K562 (cell line): ENCODE results near the gene IKZF4. TPM values are rescaled to one million over a fixed set of nuclear protein-coding genes. Genes with fewer than 3 reads are reported as not detected.
"Not testable (repeated sequence)": the region's sequence is repeated elsewhere in the genome, so short reads cannot be mapped to it uniquely, and the experiment has no call there.

Source experiments
- ATAC-seq: fragments of 200-7000 bp; cut with Tn5 transposase; 3 replicates; pipeline ENCODE4 v1.9.1; 2020; ENCODE audit warnings: moderate library complexity
- BruUV-seq: library from RNA; stranded (reverse); fragments of 400-500 nt; replicated peaks from 2 replicates; lab custom pipeline; 2021; lab: Mats Ljungman, UMichigan
- CTCF ChIA-PET: fragments of 300-600 bp; formaldehyde crosslinking; extraction: SDS; loops from one replicate; lab custom pipeline; 2021; ENCODE audit warnings: low intra/inter-chr PET ratio; lab: Yijun Ruan, JAX
- POLR2A ChIA-PET: fragments of 300-600, 350-650 bp; sonication (Branson Sonifier 250); formaldehyde crosslinking; extraction: SDS; loops from one replicate; lab custom pipeline; 2021; ENCODE audit warnings: antibody characterized with exemption, inconsistent platforms; lab: Yijun Ruan, JAX
- DNase-seq, 4 experiments: peaks; one replicate each; pipeline versions ENCODE4 v3.0.0 to v3.0.0-alpha.2; 2011 to 2018; ENCODE audit warnings: low spot score in 3 of 4, mixed read lengths in 3 of 4; ENCODE audit errors: extremely low read depth in 1 of 4
- FAIRE-seq: peaks from 2 replicates; lab custom pipeline; 2011; peaks lifted over from hg19 to GRCh38; lab: Jason Lieb, UNC
- H2AFZ ChIP-seq: 2 replicates; pipeline ENCODE4 v1.6.0; 2011; ENCODE audit warnings: low read depth, low read length, control low read depth, inconsistent platforms
- H3K27ac ChIP-seq: fragments of 200-600 bp; 3 replicates; pipeline ENCODE4 v1.8.0; 2011; ENCODE audit warnings: low read depth, mild to moderate bottlenecking, control low read depth, inconsistent platforms, low read length, moderate library complexity, mixed read lengths; ENCODE audit errors: extremely low read depth
- H3K27me3 ChIP-seq, 2 experiments: fragments of 300-600 bp in 1 of 2; 2 replicates in 1 of 2; 3 replicates in 1 of 2; pipeline versions ENCODE4 v1.6.0 to v1.8.0; 2011; ENCODE audit warnings: inconsistent platforms in 2 of 2, low read length in 2 of 2, mild to moderate bottlenecking in 1 of 2, mixed read lengths in 1 of 2, moderate library complexity in 1 of 2; ENCODE audit not compliant: control insufficient read depth in 2 of 2, insufficient read depth in 2 of 2
- H3K36me3 ChIP-seq: fragments of 300-600 bp; 3 replicates; pipeline ENCODE4 v1.8.0; 2011; ENCODE audit warnings: mild to moderate bottlenecking, low read length, inconsistent platforms; ENCODE audit not compliant: control insufficient read depth, insufficient read depth
- H3K4me1 ChIP-seq, 2 experiments: fragments of 200-600 bp in 1 of 2; replicated peaks in 1 of 2; 2 replicates in 1 of 2; 3 replicates in 1 of 2; pipeline versions ENCODE4 v1.5.1 to v1.8.0; 2011; ENCODE audit warnings: inconsistent platforms in 2 of 2, low read length in 2 of 2, mild to moderate bottlenecking in 1 of 2, mixed read lengths in 1 of 2, moderate library complexity in 1 of 2; ENCODE audit not compliant: control insufficient read depth in 2 of 2, insufficient read depth in 2 of 2
- H3K4me2 ChIP-seq: 2 replicates; pipeline ENCODE4 v1.6.1; 2011; ENCODE audit warnings: low read length, control low read depth, inconsistent platforms, mixed read lengths; ENCODE audit not compliant: insufficient read depth
- H3K4me3 ChIP-seq: fragments of 200-600 bp; sonication (generic), shearing (Covaris generic); 2 replicates; pipeline ENCODE4 v1.5.1; 2016; ENCODE audit warnings: control low read depth, inconsistent platforms
- H3K79me2 ChIP-seq: fragments of 200-600 bp; 3 replicates; pipeline ENCODE4 v1.8.0; 2011; ENCODE audit warnings: low read length, inconsistent platforms; ENCODE audit not compliant: control insufficient read depth, insufficient read depth
- H3K9ac ChIP-seq, 2 experiments: 2 replicates each; pipeline versions ENCODE4 v1.6.0 to v1.6.1; 2011; ENCODE audit warnings: low read depth in 2 of 2, low read length in 2 of 2, control low read depth in 1 of 2, inconsistent platforms in 1 of 2, mild to moderate bottlenecking in 1 of 2, mixed read lengths in 1 of 2; ENCODE audit not compliant: insufficient read depth in 1 of 2
- H3K9me1 ChIP-seq: one replicate; pipeline ENCODE4 v1.6.0; 2011; ENCODE audit warnings: inconsistent platforms, mild to moderate bottlenecking, low read length, moderate library complexity; ENCODE audit not compliant: control insufficient read depth, insufficient read depth
- H3K9me3 ChIP-seq: replicated peaks from 2 replicates; pipeline ENCODE4 v1.5.1; 2011; ENCODE audit warnings: low read depth, low read length, inconsistent platforms; ENCODE audit not compliant: control insufficient read depth, insufficient read depth
- H4K20me1 ChIP-seq: replicated peaks from 2 replicates; pipeline ENCODE4 v1.6.1; 2011; ENCODE audit warnings: low read length, inconsistent platforms, mixed read lengths; ENCODE audit not compliant: control insufficient read depth, insufficient read depth
- EGR1 ChIP-seq: fragments of 450-650 bp; conservative IDR thresholded peaks from 2 replicates; pipeline ENCODE4 v1.6.1; 2017; ENCODE audit warnings: mild to moderate bottlenecking
- FOXK2 ChIP-seq, 2 experiments: fragments of 450-650 bp; IDR thresholded peaks in 1 of 2; conservative IDR thresholded peaks in 1 of 2; 2 replicates each; pipeline ENCODE4 v1.6.1; 2016; ENCODE audit warnings: low read depth in 2 of 2, mild to moderate bottlenecking in 1 of 2
- whole genome bisulfite sequencing: fragments of 100-300 bp; shearing (Covaris generic); methylation state at CpG from one replicate; pipeline ENCODE4 v1.1.6; 2016; ENCODE audit warnings: low coverage, mixed read lengths; ENCODE audit not compliant: insufficient coverage; ENCODE audit errors: missing lambda C conversion rate; 5-methylcytosine and 5-hydroxymethylcytosine counted together
- in situ Hi-C: fragments of 300-500 bp; cut with MboI; formaldehyde crosslinking; loops from 4 replicates; pipeline ENCODE4 v1.15.0; 2018; ENCODE audit warnings: inconsistent platforms, mixed read lengths
- intact Hi-C: fragments of 100-400 bp; cut with micrococcal nuclease; formaldehyde crosslinking; loops from 2 replicates; pipeline ENCODE4 v1.14.2; 2022
- polyA plus RNA-seq, 8 experiments: library from polyadenylated mRNA; depleted of rRNA in 4 of 8; stranded (reverse) in 5 of 8; unstranded in 3 of 8; fragments of >200 nt; fragmentation: Nextera tagmentation in 2 of 8; fragmentation: Illumina TruSeq in 1 of 8; extraction: Ambion mirVana in 2 of 8; extraction: Trizol in 1 of 8; gene quantifications; 2 replicates each; pipeline versions ENCODE4 v1.2.1 to v1.2.3, GENCODE V29; 2011 to 2014; ENCODE audit warnings: inconsistent platforms in 1 of 8, missing spikeins in 1 of 8
- total RNA-seq, 7 experiments: library from RNA; depleted of rRNA in 6 of 7; stranded (reverse); fragments of >200 nt in 6 of 7; fragmentation: Illumina TruSeq in 2 of 7; extraction: Trizol in 2 of 7; gene quantifications; 2 replicates each; pipeline versions ENCODE4 v1.2.1 to v1.2.3, GENCODE V29; 2011 to 2021; ENCODE audit warnings: low replicate concordance in 1 of 7

The IKZF4 gene
- total and polyA plus RNA-seq, 9 of the 15 experiments (the other 6 are each of a cell fraction or from before 2014, with no cell fraction given): 1.9 to 16.3 (median 3.6) TPM

- no peaks in the 10 kb centered on the region for H3K27me3 ChIP-seq
- no peak overlapping the region for H2AFZ ChIP-seq
- peaks cover 39% of the 10 kb centered on the region for H3K79me2 ChIP-seq
- intact Hi-C loops (no loop called here), in situ Hi-C loops (no loop called here)
- no peaks in the 10 kb centered on the region for H3K9me3 ChIP-seq
- ChIA-PET CTCF (no interaction called here), POLR2A (no interaction called here)
- no peak overlapping the region for H3K27ac ChIP-seq
- DNase-seq: no peak
- no peak for FAIRE-seq
- no peak overlapping the region for H3K9ac ChIP-seq
- 88% methylated on average over 3 of the region's 3 CpGs for WGBS
- H3K4me3 ChIP-seq: no peak overlapping the region
- no peak for ATAC-seq
- peaks cover 30% of the 10 kb centered on the region for H3K36me3 ChIP-seq
- peaks cover 12 to 21% of the 10 kb centered on the region in 2 experiments for H3K4me1 ChIP-seq
- H3K4me2 ChIP-seq: no peak overlapping the region
- no TSS peak for BruUV-seq
- no peaks in the 10 kb centered on the region for H3K9me1 ChIP-seq
- no peaks in the 10 kb centered on the region; the same call in 1 of the 2 replicates for H4K20me1 ChIP-seq
- TF ChIP-seq FOXK2 (conservative IDR thresholded peaks at IDR 0.05 in 1 of 2, IDR thresholded peaks at IDR 0.05 in 1 of 2; ENCODE audit: low read depth in 2 of 2): no peak
These were observed 41.8 kb upstream of the IKZF4 start for GRCh38 chr12:55979069-55979468.

DNA sequence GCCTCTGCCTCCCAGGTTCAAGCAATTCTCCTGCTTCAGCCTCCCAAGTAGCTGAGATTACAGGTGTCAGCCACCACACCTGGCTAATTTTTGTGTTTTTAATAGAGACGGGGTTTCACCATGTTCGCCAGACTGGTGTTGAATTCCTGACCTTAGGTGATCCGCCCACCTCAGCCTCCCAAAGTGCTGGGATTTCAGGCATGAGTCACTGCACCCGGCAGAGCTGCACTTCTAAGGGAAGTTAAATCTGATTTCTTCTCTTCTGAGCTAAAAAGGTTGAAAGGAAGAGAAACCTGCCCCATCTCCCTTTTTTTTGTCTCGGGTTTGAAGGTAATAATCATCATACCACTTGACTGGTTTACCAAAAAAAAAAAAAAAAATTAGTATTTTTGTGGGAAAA lies 39.0 kb upstream of the IKZF4 start:
- H3K79me2 ChIP-seq: peaks cover 13% of the 10 kb centered on the region; the same call in 2 of the 3 replicates

More for the DNA sequence above, 39.0 kb upstream of the IKZF4 start:
- DNase-seq, FAIRE-seq, H3K9me3 ChIP-seq, H3K4me3 ChIP-seq, intact Hi-C loops, in situ Hi-C loops, H4K20me1 ChIP-seq, H3K4me1 ChIP-seq, H3K27ac ChIP-seq, ATAC-seq, H3K4me2 ChIP-seq, H2AFZ ChIP-seq, H3K9me1 ChIP-seq, H3K9ac ChIP-seq, BruUV-seq, H3K27me3 ChIP-seq: not testable (repeated sequence)
- 0 out of 2 replicates have a peak, but pooled peaks have one; percentile 27 for TF ChIP-seq EGR1
- peaks cover 39% of the 10 kb centered on the region for H3K36me3 ChIP-seq
- ChIA-PET CTCF (interaction anchor here (0.7 kb wide), 1 partner anchor 63 kb away, joined by 4 read pairs; no protein-coding TSS in a partner anchor), POLR2A (interaction anchor here (0.6 to 5.9 kb wide), 2 partner anchors 8 to 14 kb away, joined by 3 to 49 read pairs; partner anchors contain the start of gene RAB5B)
- WGBS: 70% methylated on average over 4 of the region's 5 CpGs
